ENCODE data around the gene AMOTL1.

Gene AMOTL1

DNA sequence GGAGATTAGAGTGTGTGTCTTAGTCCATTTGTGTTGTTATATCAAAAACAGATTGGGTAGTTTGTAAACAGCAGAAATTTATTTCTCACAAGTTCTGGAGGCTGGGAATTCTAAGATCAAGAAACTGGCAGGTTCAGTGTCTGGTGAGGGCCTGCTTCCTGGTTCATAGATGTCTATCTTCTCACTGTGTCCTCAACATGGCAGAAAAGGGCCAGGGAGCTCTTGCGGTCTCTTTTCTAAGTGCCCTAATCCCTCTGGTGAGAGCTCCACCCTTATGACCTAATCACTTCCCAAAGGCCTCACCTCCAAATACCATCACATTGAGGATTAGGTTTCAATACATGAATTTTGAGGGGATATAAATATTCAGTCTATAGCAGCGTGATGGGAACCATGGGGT lies 25.5 kb upstream of the AMOTL1 start:
- DNase-seq: no peak

DNA sequence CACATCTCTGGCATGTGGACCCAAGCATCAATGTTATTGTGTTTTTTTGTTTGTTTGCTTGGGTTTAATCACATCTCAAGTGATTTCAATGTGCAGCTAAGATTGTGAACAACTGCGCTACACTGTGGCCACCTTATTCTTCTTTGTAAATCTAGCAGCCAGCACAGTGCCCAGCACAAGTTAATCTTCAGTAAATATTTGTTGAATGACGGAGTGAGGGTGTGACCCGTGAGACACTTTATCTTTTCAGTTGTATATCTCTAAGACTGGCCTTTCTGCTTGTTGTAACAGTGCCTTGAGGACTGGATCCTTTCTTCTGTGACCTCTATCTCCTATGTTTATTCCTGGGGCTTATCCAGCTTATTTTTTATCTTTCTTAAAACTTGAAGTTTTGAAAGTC lies 21.4 kb upstream of the AMOTL1 start:
- DNase-seq: no peak

DNA sequence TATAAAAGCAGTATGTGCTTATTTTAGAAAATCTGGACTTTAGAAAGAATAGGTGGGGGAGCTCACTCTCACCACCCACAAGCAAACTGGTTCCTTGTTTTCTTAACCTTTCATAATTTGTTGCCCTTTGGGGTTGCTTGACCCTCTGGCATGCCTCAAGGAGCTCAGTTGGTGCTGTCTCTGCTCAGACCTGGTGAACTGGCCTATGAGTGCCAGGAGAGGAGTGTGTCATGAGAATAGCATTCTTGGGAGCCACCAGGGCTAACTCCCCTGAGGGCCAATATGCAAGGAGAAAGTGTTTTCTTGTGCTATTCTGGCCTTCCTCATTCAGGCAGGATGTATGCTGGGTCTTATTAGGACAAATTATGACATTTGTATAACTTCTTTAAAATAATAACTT lies 21.0 kb upstream of the AMOTL1 start:
- no peak for DNase-seq

DNA sequence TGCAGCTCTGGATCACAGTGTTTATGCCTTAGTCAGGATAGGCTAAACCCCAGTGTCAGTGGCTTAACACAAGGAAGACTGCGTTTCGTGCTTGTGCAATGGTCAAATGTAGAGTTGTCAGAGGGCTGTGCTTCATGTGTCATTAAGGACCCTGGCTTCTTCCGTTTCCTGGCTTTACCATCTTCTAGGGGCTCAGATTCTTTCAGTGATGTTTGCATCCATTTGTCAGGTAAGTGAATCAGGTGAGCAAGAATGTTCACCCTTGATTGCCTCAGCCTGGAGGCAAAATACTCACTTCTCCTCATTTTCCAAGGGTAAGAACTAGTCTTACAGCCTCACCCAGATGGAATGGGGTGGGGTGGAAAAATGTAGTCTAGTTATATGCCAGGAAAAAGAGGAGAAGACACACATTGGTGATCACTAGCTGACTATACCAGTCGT lies 20.5 kb upstream of the AMOTL1 start:
- no peak for DNase-seq

DNA sequence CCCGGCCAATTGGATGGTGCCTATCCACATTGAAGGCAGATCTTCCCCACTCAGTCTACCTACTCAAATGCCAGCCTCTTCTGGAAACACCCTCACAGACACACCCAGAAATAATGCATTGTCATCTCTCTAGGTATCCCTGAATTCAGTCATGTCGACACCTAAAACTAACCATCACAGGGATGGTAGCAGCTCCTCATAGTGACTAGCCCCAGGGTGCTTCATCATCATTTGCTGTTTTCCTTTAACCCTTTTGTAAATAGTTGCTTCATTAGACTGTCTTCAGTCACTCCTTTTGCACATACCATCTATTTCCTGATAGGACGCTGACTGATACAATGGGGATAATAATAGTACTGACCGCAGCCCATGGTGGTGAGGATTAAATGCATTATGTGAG lies 18.8 kb upstream of the AMOTL1 start:
- DNase-seq: no peak

DNA sequence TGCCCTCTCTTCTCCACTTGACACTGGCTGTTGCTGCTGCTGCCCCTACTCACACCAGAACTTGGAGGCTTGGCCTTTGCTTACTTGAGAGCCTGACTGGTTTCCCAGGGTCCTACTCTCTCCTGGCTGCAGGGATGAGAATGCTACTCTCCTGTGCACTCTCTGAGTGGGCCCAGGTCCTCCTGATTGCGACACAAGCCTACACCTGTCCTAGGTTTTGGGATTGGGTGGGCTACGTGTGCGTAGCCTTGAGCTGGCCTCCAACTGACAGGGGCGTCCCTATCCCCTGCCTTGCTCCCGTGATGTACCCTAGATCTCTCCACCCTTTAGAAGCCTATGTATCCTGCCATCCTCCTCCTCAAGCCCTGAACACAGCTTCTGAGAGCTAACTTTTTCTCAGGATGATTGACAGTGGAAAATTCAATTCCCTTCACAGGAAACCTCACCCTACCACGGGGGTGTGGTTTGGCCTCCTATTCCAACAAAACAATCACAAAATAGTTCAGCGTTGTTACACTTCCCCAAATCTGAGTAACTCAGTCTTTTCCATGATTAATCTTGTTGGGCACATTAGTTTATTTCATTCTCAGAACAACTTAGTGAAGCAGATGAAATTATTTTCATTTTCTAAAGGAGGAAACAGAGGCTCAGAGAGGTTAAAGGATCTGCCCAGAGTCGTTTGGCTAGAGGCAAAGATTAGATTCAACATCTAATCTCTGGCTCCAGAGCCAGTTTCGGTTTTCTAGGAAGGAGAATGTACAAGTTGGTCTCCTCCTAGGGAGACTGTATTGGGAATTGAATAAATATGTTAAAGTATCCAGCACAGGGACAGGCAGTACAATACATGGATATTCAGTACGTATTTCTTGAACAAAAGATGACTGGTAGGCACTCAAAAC lies 17.6 kb upstream of the AMOTL1 start:
- DNase-seq: no peak

DNA sequence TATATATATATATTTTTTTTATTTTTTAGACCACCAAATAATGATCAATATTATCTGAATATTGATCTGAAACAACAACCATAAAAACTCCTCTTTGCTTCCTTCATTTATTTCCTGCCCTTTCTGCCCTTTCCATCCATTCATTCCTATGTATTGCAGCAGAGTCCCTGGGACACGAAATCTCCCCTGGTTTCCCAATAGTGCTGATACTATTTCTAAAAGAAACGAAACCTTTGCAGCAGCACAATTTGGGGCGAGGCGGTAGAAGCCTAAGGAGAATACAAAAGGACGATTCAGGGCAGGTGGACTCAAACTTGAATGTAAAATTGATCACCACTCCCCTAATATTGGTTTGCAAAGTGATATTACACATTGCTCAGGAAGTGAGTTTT lies 16.9 kb upstream of the AMOTL1 start:
- no peak for DNase-seq

DNA sequence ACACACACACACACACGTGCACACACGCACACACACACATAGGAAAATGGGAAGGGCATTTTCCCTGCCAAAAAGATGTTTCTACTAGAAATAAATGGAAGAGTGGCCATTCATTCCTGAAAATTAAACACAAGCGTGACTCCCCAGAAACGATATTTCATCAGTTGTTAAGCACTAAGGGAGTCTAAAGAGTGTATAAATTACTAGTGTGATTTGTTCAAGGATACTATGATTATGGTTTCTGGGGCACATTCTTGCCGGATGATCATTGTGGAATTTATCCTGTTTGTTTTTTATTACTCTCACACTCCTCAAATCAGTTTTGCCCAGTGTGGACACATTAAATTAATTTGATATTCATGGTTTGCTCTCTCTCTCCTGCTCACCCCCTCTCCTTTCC lies 16.4 kb upstream of the AMOTL1 start:
- no peak for DNase-seq

DNA sequence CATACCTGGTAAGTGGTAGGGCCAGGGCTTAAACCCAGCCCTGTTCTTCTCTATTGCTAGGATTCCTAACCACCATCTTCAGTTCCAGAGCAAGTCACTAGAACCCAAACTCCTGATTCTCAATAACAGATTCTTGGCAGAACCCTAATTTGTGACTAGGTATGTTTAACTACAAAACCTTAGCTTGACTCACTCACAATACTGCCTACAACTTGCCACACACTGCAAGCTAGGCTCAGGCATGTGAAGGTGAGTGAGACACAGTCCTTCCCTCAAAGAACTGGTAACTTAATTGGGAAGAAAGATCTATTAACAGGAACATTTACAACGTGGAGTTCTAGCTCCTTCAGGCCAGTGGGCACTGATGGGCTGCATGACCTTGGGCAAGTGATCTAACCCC lies 14.5 kb upstream of the AMOTL1 start:
- DNase-seq: no peak

DNA sequence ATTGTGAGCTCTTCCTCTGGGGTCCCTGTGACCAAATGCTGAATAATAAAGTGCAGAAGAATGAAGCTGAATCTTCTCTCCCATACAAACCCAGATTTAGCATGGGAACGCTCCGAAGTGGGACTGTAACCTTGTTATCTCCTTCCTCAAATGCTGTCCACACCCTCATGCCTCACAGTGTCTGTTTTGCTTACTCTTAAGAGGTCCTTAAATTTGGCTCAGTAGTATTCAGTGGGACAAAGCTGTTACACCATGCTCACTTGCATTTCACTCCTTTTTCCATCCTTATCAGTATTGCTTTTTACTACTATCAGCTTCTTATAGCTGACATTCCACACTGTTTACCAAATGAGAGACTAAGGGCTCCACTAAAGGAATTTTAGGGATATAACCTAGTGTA lies 13.8 kb upstream of the AMOTL1 start:
- no peak for DNase-seq

DNA sequence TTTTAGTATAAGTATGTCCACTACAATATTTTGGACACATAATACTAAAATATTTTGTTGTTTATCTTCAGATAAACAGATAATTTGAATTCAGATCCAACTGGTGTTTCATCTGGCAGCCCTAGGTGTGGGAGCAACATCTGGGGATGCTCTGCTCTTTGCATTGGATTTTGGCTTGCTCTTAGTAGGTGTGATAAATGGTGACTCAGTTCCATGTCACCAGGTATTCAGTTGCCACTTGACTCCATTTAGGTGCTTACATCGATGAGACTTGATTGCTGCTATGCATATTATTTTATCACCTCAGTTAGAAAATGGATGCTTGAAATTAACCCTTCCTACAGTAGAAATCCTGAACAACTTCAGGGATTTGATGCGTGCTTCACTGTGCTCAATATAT lies 13.3 kb upstream of the AMOTL1 start:
- no peak for DNase-seq

DNA sequence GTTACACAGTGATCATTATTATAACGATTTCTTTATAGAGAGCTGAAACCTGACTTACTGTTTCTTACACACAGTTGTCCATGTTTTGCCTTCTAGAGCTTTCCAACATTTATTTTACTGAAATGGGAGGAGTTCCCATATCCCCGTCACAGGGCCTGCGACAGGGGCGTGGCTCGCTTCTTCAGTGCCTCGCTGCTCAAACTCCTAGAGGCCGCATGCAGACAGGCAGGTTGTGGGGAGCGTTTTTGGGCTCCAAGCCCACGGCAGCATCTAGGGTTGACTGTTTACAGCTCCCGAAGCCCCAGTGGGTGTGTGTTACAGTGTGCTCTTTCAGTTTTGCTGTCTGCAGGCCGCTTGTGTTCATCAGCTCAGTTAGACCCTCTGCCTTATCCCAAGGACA lies 12.7 kb upstream of the AMOTL1 start:
- no peak for DNase-seq

DNA sequence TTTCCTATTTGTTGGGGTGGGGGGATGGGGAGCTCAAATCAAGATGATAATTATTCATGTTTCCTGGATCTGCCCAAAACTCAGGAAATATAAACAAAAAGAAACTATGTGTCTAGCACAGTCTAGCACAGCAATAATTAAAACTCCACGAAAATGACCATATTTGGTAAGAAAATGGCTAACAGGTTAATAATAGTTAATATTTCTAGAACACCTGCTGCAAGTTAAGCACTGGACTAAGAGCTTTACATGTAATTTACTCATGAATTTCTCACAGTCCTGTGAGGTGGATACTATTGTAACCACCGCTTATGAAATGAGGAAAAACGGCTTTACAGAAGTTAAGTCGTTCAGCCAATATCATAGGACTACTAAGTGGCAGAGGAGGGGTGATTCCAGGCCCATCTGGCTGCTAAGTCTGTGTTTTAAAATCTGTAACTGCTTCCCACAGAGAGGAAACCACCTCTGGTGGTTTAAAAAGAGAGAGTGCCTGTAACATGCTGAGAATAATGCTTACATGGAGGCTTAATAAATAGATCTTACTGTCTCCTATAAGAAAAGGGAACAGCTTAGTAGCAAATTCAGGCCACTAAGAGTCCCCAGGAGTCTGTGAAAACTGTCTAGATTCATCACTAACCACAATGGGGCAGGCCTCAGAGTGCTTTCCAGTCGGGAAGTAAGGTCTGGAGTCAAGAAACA lies 11.0 kb upstream of the AMOTL1 start:
- no peak for DNase-seq

DNA sequence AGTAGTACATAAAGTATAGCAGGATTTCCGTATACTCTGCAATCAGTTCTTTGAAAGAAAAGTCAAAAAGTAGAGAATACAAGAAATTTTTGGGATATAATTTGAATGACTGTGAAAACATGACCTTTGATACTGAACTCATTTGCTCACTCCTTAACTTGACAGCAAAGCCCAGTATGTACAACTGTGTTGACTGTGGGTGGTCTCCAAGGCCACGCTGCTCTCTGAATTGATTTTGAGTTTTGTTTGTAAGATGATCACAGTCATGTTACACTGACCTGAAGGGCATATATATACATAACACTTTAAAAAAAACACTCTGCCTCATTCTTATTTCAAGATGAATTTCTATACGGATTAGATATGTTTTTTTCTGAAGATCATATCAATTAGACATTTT lies 9.5 kb upstream of the AMOTL1 start:
- no peak for DNase-seq

DNA sequence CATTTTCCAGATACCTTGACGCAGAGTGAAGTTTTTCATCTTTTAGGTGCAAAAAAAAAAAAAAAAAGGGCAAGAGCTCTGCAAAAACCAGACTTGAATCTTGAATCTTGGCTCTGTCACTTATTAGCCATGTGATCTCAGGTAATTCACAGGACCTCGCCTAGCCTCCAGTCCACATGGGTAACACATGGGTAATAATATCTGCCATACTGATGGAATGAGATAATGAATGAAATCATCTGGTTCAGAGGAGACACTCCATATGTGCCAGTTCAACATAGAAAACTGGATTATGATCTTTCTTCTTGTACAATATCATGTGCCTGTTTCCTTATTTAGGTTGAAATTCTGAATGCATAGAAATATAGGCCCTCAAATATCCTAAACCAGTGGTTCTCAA lies 8.6 kb upstream of the AMOTL1 start:
- no peak for DNase-seq

DNA sequence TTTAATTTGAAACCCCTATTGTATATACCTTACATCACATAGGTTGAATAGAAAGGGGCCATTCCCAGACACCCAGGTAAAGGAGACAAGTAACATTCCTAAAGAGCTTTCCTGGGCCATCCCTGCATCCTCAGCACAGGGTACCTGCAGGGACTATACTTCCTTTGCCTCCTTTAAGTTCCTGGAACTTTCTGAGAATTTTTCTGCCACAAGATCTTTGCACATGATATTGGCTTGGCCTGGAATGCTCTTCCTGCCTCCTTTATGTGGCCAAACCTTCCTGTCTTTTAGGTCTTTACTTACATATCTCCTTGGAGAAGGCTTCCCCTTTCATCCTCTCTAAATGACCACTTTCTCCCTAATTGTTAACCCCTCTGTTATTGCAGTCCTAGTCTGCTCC lies 7.9 kb upstream of the AMOTL1 start:
- no peak for DNase-seq

DNA sequence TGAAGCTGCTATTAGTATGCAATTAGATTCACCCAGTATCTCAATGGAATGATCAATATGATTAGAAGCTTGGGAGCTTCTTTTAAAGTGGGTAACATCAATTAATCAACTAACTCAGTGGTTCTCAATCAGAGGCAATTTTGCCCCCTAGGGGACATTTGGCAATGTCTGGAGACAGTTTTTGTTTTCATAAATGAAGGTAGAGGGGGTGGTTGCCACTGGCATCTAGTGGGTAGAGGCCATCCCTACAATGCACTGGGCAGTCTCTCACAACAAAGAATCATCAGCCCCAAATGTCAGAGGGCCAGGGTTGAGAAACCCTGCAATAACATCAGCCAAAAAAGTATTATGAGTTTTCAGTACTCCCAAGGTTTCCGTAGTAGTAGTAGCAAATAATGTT lies 5.9 kb upstream of the AMOTL1 start:
- DNase-seq: no peak

DNA sequence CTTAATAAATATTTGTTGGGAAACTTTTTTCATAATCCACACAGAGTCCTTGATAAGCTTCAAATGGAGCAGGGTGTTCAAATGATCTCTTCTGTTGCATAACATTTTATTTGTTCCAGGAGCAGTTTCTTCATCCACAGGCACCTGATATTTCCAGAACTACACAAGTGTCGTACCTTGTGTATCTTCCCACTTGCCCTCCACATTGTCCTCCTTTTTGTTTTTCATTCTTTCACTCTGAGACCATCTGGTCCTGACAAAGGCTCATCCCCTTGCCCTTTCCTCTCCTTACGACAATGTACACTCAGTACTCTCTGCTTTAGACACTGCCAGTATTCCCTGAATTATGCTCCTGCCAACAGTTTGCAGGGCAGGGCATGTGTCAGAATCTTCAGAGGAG lies 5.2 kb upstream of the AMOTL1 start:
- no peak for DNase-seq

DNA sequence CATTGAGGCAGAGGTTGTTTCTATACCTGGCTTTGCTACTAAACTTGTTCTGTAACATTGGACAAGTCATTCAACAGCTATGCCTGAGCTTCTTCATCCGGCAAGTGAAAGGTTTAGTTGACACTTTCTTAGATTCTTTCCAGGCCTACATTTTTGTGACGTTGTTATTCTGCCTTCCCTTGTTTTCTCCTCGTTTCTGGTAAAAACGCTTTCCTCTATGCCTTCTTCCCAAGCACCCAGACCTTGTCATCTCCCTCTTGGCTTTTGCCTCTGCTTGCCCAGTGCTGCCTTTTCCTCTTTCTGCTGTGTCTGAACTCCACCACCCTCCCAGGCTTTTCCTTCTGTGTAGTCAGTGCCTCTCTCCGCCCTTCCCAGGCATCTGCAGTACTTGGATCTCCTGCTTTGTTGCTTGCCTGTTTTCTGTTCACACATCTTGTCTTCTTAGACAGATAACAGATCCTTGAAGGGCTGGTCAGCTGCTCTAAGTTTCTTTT lies 1.4 kb upstream of the AMOTL1 start:
- DNase-seq: no peak

DNA sequence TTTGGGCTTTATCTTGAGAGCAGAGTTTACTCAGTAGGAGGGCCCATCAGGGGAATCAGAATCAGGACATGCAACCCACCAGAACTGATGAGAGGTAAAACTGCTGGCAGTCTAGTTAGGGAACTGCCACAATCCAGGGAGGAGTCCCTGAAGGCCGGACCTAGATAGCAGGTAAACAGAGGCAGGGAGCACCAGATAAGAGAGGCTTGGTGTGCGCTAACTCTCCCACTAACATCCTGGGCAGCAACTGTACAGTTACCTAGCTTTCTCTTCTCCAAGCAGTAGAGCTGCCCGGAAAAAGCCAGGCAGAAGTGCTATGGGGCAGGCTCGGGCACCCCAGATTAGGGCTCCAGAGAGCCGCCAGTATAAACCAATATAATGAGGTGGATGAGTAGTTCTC lies 865 bp upstream of the AMOTL1 start:
- DNase-seq: no peak

DNA sequence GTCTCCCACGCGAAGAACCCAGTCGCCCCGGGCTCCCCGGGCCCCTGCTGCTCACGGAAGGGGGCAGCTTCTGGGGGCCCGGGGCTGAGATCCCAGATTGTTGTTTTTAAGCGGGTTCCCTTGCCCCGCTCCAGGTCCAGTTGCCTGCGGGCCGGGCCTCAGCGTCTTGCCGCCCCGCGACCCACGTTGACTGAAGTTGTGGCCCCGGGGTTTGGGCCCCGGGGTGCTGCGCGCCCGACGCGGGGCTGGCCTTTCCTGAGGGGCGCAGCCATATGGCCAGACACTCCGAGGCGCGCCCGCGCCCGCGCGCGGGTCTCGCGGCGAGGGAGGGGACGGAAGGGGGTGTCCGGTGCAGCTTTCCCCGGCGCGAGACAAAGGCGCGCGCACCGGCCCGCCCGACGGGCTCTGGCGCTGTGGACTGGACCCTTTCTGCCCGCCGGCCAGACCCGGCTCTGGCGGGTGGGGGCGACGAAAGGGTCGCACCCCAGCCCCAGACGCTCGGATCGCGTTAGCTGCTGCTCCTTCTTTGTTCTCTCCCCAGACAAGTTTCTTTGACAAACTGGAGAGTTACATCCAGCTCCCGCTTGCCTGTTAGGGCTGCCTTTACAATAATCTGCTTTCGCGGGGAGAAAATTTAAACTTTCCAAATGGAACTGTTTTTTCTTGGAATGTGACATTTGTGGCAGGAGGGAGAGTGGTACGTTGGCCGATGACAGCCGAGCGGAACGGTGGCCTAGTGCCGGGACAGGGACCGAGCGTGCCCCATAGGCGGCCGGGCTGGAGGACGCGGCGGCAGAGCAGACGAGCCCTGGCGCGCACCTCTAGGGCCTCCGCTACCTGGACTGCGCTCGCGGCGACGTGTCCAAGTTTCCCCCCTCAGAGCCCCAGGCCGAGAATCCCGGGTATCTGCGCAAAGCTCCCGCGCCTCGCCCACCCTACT lies 716 bp downstream of the AMOTL1 start:
- peak; percentile 18 for DNase-seq

DNA sequence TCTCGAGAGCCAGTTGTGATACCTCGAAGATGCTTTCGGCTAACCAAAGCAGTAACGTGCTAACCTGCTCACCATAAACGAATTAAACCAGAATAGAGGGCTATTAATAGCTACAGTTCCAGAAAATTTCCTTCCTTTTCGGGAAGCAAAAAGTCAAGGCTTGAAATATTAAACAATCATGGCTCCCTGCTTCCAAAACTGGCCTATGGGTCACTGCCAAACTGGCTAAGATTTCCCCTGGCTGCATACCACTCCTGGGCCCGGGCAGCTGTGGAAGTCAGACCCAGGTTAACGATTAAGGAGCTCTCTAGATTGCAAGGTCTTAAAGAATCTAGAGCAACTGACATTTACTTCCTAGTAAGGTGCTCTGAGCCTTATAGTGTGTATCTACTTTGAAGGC lies 1.7 kb downstream of the AMOTL1 start:
- DNase-seq: no peak

DNA sequence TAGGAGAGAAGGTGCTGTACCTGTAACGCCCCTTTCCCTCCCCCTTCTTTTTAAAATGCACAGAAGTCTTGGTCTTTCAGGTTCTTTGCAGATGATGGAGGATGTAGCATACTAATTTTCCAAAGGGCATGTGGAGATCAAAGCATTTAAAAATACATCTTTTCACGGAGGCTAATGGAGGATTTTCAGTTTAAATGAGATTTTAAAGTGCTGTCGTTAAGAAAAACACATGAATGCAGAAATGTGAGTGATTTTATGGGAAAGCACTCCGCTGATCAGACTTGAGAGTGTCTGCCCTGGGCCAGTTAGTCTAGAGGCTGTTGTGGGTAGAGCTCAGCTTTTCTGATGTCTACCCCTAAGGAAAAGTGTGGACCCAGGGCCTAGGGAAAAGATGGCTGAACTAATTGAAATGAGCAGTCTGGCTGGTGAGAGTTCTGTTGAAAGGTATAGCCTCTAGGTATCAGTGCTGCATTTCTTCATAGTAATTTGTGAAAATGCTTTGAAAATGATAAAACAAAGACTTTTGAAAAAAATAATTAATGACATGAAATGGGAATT lies 2.5 kb downstream of the AMOTL1 start:
- DNase-seq: no peak
